ENCODE data around the gene MYZAP.

MYZAP gene, protein sequence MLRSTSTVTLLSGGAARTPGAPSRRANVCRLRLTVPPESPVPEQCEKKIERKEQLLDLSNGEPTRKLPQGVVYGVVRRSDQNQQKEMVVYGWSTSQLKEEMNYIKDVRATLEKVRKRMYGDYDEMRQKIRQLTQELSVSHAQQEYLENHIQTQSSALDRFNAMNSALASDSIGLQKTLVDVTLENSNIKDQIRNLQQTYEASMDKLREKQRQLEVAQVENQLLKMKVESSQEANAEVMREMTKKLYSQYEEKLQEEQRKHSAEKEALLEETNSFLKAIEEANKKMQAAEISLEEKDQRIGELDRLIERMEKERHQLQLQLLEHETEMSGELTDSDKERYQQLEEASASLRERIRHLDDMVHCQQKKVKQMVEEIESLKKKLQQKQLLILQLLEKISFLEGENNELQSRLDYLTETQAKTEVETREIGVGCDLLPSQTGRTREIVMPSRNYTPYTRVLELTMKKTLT

DNA sequence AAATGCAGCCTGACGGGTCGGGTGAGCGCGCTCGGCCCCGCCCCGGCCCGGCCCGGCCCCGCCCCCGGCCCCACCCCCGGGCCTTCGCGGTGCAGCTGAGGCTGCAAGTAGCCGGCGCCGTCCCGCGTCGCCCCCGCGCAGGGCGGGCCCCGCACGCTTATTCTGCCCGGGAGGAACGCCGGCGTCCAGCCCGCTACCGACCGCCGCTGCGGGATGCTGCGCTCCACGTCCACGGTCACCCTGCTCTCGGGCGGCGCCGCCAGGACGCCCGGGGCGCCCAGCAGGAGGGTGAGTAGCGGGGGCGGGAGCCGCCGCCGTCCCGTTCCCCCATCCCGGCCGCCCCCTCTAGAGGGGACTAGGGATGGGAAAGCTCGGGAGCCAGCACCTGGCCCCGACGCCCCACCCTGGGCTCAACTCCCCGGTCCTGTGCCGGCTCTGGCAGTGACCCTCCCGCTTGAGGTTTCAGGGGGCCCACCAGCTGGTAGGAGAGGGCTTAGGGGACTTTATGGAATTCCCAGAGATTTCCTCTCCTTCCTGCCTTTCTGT lies at the start of gene MYZAP:
TSS of gene MYZAP (plus strand) at position 83 of the 546 bp plus-strand sequence. CDS start at position 214, 131 bp downstream.
- no peak for DNase-seq (ENCODE audit: low spot score)

DNA sequence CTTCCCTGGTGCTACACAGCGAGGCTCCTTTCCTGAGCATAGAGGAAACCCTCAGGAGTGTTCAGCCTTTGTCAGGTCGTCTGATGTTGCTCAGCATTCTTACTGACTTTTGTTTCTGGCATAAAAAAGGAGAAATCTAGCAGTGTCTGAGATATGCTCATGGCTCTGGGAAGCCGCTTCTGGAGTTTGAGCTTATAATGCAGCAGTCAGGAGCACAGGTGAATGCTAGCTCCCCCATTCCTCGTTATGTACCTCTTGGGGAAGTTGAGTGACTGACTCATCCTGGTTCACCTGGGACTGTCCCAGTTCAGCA lies 49.2 kb upstream of the MYZAP start:
- DNase-seq (ENCODE audit: low spot score): no peak

DNA sequence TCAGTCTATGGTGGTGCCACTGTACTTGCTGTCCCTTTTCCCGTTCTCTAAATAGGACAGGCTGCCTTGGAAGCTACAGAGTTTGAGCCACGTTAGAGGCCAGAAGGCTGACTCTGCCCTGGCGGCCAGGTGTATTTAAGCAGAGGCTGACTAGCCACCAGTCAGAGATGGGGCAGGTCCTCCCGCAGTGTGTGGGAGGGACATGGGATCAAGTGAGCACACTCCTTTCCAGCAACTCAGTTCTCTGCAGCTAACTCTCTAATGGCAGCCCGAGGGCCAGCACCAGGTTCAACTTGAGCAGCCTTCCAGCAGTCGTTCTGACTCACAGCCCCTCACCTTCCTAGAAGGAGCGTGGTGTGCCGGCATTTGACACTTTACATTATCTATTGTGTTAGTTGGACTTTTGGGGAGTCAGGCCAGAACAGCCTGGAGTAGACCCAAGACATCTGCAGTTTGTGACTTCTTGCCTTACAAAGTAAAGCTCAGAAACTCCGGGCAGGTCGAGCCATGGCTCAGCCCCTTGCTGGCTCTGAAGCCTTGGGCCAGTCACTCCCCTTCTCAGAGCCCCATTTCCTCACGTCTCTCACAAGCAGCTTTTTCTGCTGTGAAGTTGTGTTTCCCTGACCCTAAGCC lies 46.7 kb upstream of the MYZAP start:
- DNase-seq (ENCODE audit: low spot score): no peak

DNA sequence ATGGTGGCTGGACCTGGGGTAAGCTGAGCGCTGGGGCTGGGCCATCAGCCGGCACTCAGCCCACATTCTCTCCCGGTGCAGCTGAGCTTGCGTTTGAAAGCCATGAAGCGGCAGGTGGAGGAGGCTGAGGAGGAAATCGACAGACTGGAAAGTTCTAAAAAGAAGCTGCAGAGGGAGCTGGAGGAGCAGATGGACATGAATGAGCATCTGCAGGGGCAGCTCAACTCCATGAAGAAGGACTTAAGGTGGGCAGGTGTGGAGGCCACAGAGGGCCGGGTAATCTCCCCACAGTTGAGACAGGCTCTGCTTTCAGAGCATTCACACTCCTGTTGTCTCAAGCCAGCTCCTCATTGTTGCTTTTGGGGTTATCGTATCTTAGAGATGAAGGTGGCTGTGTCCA lies 45.7 kb upstream of the MYZAP start:
- no peak for DNase-seq (ENCODE audit: low spot score)

DNA sequence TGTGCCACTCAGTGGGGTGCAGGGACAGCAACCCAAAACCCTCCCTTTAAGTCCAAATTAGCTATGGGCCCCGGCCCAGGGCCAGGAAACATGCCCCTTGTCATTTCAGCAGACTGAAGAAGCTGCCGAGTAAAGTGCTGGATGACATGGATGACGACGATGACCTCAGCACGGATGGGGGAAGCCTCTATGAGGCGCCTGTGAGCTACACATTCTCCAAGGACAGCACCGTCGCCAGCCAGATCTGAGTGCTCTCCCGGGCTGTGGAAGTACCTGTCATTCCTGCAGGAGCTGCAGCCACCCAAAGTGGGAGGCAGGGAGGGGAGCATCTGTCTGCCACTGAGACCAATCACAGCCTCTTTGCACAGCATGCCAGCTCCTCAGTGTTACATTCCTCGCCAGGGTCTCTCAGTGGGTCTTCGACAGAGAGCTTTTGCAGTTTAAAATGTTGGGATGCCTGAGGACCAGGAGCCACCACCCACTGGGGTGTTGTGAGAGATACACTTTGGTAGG lies 44.4 kb upstream of the MYZAP start:
- DNase-seq (ENCODE audit: low spot score): no peak

DNA sequence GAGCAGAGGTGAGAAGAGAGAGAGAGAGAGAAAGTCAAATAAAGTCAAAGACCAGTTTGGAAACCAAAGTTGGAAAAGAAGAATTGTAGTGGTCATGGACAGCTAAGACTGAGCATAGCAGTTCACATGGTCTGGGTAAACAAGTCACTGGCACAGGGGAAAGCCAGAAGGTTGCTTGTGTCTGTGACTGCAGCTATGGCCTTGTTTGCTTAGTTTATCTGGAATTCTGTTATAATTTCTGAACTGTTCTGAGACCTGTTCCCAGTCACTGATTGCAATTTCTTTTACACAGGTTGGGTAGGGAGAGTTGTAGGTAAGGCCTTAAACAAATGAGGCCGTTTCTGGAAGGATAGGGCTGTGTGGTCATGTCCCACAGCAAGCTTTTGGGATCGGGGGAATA lies 43.4 kb upstream of the MYZAP start:
- no peak for DNase-seq (ENCODE audit: low spot score)

DNA sequence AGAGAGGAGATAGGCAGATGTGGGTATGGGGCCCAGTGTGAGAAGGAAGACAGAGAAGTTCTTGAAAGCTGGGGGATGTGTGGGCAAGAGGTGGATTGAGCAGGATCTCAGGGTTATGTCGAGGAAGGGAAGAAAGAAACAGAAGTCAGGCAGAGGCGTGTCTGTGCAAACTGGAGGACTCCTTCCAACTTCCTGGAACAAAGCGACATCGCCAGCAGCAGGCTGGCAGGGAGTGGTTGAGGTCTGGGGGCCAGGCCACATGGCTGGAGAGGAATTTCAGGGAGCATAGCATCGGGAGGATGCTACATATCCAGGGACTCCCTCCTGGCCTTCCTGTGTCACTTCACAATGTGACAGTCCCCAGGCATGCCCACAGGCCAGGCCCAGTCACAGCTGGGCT lies 42.9 kb upstream of the MYZAP start:
- DNase-seq (ENCODE audit: low spot score): no peak

DNA sequence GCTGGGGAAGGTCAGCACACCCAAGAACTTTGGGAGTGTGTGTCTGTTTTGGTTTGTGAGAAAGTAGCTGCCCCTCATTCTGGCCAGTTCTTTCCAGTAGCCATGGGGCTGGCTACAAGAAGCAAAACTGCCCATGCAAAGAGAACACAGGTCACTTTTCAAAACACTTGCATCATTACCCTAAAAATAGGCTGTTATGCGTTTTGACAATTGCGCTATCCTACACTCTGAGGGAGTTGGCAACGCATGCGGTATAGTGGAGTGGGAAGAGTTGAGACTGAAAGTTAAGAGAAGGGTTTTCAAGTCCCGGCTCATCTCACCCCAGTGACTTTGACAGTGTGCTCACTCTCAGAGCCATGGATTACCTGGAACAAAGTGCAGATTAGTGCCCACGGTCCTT lies 41.8 kb upstream of the MYZAP start:
- no peak for DNase-seq (ENCODE audit: low spot score)

DNA sequence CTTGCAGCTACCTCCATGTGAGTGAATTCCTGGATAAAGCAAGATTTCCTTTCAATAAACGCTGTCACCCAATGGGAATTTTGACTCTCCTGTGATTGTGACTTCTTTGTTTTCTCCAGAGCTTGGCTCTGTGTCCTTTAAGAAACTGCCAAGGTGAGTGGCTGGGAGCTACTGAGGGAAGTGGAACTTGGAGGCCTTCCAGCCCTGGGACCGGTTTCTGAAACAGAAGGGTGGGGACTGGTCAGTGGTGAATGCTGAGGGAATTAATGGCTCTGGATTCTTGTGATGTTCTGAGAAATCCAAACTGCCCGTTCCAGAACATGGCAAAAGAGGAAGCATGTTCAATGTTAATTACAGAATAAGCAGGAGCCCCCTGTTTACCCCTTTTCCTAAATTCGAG lies 41.1 kb upstream of the MYZAP start:
- peak; percentile 63 for DNase-seq (ENCODE audit: low spot score)

DNA sequence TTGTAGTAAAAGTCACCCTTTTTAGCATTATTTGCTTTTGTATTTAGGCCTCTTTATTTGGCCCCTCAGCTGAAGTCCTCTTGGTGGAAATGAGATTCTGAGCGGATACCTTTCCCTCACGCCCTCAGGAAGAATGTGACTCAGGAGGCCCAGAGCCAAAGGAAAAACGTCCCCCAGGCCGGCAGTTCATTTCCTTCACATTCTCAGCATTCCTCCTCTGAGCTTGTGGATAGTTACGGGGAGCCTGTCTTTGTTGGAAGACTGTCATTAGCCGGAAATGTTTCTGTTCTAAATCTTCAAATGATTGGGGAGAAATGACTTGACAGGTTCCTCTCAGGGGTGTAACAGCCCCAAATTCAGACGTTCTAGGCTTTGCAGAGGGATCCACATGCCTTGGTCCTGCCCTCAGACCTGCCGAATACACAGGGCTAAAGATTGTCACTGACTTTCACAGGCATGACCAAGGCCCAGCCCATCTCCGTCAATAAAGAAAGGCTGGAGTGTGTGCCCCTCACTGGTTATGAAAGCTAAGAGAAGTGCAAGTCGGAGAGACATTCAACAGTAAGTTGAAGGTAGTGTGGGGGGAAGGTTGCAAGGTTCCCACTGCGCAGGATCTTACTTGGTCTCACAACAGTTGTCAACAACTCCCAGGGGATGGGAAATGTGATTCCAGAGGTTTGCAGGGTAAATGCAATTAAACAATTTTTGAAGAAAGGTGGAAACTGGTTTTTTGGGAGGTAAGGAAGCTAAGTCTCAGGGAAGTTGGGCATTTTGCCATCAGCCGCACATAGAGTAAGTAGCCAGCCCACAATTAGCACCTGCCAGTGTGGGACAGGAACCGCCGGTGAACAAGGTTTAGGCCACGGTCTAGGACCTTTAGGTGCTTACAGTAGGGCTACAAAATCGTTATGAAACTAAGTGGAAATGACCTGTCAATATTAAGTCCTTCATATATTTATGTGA lies 39.7 kb upstream of the MYZAP start:
- DNase-seq (ENCODE audit: low spot score): no peak

DNA sequence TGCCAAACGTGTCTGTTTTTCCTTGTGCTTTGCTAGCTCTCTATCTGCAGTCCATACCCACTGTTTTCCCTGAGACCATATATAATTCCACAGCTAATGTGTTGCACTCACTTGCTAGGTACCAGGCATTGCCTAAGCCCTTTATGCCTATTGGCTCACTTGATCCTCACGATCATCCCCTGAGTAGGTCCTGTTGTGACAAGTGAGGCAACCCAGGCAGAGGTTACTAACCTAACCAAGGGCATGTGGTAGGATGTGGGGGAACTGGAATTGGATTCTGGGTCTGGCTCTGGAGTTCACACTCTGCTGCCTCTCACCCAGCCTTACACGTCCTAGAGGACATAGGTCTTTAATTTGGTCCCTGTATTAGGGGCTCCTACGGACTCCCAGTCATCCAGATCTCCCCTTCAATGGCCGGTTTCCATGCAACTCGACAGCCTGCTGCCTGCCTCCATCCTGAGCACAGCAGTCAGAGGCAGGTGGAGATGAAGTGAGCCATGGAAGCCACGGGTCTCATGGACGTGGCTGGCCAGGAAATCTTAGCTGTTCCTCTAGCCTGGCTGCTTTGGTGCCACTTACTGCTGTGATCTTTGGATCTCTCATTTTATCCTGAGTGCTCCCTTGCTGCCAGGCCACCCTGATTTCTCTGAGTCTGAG lies 38.9 kb upstream of the MYZAP start:
- no peak for DNase-seq (ENCODE audit: low spot score)

DNA sequence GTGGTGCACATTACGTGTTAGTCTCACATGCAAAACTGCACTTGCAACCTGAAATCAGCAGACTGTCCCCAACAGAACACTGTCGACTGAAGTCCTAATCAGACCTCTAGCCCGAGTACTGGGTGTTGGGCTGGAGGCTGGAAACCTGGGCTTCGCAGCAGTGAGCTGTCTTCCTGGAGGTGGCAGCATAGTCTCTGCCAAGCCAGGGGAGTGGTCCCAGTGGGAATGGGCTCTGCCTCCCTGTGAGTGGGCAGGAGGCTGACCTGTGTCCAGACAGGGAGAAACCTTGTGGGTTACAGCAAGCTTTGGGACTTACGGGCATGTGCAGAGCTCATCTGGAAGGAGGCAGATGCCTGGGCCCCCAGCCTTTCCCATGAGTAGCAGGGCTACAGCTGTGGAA lies 38.2 kb upstream of the MYZAP start:
- DNase-seq (ENCODE audit: low spot score): no peak

DNA sequence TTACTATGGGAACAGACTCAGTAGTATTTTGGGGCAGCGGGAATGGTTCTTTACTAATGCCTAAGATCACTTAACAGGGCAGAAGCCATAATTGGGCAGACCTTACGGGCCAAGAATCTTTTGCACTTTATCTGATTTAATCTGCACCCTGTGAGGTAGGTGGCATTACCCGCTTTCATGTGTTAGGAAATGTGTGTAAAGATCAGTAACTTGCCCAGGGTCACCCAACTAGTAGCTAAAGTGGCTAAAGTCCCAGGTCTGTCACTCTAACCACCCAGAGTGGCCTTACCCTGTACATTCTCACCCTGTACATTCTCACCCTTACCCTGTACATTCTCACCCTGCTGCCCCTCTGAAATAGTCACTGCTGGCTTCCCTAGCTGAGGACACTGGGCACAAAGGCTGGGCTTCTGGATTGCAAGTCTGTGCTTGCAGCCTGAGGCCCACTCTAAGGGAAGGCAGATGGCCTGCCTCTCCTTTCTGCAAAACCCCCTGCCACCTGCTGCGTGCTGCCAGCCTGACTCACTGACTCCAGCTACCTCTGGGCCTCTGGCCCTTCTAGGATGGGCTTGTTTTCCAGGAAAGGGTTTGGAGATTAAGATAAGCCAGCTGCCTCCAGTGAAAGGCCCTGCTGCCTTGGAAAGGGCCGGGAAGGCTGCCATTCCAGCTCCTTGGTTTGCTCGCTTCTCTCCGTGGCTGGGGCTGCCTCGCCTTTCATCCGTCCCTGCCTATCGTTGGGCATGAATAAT lies 37.5 kb upstream of the MYZAP start:
- peak; percentile 55 for DNase-seq (ENCODE audit: low spot score)

DNA sequence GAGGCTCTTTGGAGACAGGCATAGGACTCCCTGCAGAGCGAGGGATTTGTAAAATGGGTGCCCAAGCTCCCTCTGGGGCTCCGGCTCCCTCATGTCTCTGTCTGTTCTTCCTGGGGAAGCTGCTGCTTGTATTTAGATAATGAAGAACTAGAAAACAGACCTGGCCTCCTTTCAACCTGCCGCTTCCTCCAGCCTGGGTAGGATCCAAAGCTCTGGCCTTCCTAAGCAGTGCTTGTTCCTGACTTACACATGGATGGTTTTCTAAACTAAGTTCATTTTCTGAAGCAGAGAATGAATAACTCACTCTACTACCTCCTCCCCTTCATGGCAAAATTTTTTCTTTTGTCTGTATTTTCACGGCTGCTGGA lies 36.9 kb upstream of the MYZAP start:
- DNase-seq (ENCODE audit: low spot score): no peak

DNA sequence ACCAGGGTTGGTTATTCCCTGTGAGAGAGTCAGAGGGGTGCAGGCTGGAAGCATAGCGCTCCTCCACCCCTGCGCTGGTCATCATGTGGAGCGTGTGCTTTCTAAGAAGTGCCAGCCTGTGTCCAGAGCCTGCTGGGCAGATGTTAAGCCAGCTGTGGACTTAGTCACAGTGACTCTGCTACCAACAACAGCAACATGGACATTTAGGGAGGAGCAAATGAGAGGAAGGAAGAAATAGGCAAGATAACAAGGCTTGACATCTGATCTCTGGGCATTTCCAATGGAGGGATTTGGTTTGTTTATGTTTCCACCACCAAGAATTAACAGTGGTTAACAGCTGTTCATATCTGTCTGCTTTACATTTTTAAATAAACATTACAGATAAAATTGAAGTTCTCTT lies 36.4 kb upstream of the MYZAP start:
- no peak for DNase-seq (ENCODE audit: low spot score)

DNA sequence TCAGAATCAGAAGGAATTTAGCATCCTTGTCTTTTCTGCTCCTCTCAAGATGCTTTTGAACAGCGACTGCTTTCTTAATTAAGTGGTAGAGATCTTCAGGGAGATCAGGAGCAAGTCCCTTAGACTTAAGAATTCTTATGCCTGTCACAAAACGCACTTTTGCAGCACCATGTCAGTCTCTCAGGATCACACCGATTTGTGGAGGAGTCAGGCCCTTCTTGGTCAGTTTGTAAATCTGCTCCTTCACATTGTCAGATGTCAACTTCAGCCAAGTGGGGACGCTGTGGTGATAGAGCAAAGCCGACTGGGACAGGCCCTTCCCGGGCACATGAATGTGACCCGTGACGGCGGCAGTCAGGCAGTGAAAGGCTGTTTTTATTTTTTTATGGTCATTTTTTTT lies 35.7 kb upstream of the MYZAP start:
- DNase-seq (ENCODE audit: low spot score): no peak

DNA sequence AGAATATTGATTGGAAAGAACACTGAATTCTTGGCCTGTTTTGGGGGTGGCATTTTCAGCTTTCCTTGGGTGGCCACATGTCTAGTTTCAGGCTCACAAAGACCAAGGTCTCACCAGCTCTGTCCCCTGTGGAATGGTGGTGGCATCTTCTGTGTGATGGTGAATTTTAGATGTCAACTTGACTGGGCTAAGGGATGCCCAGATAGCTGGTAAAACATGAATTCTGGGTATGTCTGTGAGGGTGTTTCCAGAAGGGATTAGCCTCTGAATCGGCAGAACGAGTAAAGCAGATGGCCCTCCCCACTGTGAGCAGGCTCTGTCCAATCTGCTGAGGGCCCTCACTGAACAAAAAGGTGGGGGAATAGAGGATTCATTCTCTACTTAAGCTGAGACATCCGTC lies 34.4 kb upstream of the MYZAP start:
- DNase-seq (ENCODE audit: low spot score): no peak

DNA sequence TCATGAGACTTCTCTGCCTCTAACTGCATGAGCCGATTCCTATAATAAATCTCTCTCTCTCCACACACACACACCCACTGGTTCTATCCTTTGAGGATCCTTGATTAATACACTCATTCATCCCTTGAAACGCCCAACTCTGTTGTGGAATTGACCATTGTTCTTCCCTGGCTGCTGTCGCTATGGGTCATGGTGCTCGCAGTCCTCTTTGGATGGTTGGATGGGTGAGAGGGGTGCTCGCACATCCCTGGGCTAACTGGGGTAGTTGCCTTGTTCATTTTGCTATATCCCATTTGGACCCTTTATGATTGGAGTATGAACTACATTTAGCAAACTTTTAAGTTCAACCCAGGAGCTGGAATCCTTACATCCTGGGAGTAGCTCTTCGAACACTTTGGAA lies 33.9 kb upstream of the MYZAP start:
- DNase-seq (ENCODE audit: low spot score): no peak

DNA sequence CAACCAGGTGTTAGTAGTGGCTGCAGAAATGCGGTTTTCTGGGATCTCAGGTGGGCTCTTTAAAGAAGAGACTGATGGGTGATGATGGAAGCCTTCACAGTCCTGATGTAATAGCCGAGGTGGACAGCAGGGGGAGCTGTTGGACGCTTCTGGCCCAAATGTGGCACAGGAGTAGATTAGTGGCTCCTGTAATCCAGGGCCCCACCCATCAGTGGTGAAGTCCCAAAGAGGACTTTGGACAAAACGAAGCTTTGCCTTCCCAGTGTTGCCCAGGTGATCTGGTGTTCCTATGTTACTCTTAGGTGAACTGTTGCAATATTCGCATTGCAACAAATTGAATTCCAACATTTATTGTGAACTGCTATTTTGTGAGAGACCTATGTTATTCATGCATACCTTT lies 31.8 kb upstream of the MYZAP start:
- DNase-seq (ENCODE audit: low spot score): peak; percentile 32

DNA sequence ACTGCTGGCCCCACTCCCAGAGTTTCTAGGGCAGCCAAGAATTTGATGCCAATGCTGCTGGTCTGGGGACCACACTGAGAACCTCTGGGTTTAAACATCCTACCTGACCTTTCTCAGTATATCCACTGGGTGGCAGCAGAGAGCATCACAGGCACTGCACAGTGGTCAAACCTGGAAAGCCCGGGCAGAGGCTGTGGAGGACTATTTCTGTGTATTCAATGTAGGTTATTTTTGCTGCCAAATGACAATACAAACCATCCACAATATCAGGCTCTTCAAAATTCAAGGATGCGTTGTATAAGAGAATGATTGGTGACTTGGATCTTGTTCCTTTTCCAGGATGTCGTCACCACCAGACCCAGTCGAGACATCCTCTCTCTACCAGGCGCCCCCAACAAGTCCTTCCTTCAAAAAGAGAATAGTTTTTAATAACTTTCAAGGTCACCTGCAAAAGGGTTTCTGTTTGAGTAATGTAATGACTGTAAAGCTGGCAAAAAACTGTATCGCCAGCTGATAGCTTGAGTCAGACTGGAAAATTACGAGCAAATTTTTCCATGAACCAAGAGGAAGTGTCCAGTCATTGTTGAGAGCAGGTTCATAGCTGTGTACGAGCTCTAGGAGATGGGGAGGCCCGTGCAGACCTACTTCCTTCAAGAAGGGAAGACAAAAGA lies 30.5 kb upstream of the MYZAP start:
- peak; percentile 88 for DNase-seq (ENCODE audit: low spot score)
